Measurements from ENCODE around the gene RYR2.

The RYR2 gene

DNA sequence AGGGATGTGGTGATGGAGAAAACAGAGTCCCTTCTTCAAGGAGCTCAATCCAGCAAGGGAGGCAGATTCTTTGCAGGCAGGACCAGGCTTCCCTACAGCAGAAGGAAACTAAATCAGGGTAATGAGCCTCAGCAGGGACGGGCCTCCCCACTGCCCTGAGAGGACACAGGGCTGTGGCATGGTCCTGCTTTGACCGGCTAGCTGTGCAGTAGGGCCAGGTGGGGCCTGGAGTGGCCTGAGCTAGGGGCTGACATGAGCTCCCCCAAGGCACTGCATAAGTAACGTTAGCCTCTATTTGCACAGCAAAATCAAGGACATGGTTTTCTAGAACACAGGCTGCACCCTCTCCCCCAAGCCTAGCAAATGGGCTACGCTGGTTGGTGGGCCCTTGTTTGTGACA lies 162.9 kb downstream of the RYR2 start:
- no peak for DNase-seq (ENCODE audit: low read depth)

DNA sequence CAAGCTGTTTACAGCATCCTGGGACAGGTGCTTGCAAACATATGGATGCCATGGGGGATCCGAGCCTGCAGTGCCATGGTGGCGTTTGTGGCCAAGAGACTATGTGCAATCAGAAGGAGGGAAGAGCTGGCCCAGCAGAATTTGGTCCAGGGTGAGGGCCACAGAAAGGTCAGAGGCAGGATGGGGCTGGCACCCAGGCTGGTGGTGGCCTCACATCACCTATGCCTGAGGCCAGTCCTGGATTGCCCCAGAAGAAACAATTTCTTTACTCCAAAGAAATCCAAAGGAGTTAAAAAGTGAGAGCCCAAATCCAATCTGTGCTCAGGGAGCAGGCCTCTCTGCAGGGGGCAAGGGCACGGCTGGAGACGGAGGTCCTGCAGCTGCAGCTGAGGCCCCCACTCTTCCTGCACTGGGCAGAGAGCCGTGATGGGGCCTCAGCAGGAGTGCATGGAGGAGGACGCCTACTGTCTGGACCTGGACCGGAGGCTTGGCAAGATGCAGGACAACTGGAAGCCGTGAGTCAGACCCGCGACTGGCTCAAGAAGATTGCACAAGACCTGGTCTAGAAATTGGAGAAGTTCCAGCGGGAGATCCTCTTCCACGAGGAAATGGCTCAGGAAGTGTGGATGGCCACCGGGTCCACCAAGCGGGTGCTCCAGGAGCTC lies 163.5 kb downstream of the RYR2 start:
- DNase-seq (ENCODE audit: low read depth) = no peak

DNA sequence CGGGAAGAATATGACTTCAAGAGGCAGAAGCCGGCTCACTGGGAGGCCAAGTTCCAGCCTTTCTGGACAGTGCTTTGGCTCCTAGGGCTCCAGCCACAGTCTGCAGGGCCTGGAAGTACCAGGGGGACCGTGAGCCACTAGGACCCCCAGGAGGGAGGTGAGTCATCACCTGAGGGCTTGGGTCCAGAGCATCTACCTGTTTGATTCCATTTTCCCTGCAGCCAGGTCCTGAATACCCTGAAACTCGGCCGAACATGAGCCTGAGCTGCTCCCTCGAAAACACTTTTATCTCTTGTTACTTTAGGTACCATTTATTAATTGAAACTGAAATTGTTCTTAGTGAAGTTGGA lies 164.1 kb downstream of the RYR2 start:
- DNase-seq (ENCODE audit: low read depth) = no peak

DNA sequence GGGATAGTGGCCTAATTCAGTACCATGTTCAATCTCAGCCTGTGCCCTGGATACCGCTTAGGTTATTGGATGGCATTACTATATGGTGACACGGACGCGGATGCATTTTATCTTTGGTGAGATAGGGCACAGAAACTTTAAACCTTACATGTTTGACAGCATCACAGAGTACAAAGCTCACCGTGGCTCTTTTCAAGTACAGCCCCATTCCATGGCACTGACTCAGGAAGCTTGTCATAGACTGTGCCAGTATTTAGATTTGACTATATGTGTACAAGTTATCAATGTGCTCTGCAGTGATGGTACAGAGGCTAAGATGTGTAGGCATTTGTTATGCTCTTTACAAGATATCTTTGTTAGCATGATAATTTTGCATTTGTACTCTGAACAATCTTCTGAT lies 169.0 kb downstream of the RYR2 start:
- DNase-seq (ENCODE audit: low read depth) = no peak

DNA sequence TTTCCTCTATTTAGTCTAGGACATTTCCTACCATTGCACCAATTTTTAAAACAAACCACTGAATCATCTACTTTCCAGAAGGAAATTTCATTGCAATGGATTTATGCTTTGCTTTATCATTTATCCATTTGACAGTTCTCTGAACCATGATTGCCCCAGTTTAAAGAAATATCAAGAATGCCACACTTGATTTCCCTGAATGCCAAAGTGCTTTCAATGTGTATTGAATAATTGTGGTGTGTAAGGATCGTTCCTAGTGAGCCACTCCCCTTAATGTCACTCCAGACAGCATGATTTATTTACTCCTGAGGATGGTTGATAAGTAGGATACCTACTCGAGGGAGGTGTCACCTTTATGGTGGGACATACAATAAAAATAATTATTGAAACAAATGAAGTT lies 169.6 kb downstream of the RYR2 start:
- no peak for DNase-seq (ENCODE audit: low read depth)

DNA sequence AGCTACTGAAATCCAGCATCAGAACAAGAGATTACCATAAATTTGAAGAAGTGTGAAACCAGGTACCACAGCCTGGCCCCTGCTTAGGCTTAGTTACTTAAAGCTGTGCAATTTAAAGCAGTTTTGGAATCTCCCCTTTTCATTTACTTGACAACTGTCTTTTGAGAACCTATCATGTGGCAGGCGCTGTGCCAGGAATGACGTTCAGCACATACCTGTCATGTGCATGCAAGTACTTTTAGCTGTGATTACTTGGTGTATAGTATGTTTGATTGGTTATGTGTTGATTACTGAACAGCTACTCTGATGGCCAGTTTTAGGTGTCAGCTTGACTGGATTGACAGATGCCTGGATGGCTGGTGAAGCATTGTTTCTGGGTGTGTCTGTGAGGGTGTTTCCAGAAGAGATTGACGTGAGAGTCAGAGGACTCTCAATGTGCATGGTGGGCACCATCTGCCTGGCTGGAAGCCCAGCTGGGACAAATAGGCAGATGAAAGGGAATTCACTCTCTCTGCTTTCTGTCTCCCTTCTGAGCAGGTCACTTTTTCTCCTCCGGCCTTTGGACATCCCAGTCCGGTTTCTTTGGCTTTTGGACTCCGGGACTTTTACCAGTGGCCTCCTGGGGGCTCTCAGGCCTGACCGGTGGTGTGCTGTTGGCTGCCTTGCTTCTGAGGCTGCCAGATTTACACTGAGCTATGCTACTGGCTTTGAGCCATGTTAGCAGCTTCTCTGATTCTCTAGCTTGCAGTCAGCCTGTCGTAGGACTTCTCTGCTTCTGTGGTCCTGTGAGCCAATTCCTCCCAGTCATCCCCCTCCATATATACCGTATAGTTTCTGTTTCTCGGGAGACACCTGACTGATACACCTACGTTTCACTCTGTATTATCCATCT lies 178.0 kb downstream of the RYR2 start:
- DNase-seq (ENCODE audit: low read depth) = no peak

DNA sequence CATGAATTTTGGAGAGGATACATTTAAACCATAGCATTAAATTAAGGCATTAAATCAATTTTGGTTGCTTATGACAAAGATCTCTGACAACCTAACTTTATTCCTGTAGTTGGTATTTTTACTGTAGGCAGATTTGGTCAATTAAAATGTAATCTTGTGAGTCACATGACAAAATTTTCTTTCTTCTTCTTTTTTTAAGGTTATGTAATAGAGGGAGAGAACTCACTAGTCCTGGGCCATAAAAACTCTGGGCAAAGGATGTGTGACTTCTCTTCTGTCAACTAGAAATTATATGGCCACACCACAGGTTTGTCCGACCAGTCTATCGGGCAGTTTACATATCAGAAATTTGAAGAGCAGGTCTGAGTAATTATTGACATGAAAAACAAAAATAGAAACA lies 181.4 kb downstream of the RYR2 start:
- no peak for DNase-seq (ENCODE audit: low read depth)

DNA sequence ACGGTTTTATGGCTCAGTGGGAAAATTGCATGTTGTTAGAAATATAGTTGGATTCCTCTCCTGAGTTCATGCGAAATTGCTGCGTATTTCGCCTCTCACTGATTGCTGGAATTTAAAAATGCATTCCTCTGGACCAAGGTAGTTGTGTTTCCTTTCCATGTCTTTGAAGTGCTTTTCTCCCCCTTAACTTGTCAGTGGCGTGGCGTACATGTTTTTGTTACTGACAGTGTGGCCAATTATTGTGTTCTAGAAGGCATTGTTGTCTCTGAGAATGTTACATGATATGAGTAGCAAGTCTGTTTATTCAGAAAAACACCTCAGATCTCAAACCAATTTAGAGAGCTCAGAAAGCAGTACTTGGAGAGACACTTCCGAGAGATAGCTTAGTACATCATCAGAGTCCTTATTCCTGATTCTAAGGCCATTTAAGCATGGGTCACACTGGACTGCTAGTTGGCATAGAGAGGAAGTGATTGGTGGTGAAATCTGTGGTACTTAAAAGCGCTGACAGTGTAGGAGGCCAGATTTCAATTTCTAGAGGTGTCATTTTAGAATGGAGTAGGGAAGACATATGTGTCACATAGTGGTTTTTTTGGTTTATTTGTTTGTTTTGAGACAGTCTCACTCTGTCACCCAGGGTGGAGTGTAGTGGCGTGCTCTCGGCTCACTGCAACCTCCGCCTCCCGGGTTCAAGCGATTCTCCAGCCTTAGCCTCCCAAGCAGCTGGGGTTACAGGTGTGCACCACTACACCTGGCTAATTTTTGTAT lies 184.4 kb downstream of the RYR2 start:
- DNase-seq (ENCODE audit: low read depth) = no peak

DNA sequence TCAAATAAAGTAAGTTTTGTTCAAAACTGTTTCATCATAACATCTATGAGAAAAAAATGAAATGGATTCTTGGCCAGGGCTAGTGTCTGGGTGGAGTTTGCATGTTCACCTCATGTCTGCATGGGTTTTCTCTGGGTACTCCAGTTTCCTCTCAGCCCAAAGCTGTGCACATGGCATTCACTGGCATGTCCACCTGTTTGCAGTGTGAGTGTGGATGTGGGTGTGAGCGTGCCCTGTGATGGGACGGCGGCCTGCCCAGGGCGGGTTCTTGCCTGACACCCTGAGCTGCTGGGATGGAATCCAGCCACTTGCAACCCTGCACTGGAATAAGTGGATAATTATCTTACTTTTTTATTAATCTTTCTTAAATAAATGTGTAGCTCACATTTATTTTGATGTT lies 185.5 kb downstream of the RYR2 start:
- no peak for DNase-seq (ENCODE audit: low read depth)

DNA sequence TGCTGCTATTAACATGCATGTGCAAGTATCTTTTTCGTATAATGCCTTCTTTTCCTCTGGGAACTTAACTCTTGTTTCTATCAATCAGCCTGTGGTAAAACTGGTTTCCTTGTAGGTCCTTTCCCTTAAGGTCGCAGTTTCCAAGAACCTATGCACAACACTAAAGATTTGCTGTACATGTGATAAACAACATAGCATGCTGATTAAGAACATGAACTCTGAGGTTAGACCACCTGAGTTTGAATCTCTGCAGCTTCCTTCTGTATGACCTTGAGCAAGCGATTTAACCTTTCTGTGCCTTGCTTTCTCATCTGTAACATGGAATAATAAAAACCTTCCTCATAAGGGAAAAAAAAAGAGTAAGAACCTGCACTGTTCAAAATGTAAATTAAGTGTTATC lies 186.4 kb downstream of the RYR2 start:
- DNase-seq (ENCODE audit: low read depth) = no peak

DNA sequence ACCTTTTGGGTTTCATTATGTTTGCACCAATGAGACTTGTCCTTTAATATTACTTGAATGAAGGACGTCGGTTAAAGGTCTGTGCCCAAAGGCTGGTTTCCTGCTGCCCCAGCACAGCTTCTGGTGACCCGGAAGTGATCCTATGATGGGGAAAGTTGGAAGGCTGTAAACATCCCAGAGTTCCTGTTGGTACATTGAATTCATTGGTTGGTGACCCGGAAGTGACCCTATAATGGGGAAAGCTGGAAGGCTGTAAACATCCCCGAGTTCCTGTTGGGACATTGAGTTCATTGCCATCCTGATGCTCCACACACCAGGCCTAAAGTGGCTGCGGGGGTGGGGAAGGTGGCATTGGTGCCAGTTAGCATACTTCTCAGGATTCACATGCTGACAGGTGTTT lies 187.3 kb downstream of the RYR2 start:
- no peak for DNase-seq (ENCODE audit: low read depth)

DNA sequence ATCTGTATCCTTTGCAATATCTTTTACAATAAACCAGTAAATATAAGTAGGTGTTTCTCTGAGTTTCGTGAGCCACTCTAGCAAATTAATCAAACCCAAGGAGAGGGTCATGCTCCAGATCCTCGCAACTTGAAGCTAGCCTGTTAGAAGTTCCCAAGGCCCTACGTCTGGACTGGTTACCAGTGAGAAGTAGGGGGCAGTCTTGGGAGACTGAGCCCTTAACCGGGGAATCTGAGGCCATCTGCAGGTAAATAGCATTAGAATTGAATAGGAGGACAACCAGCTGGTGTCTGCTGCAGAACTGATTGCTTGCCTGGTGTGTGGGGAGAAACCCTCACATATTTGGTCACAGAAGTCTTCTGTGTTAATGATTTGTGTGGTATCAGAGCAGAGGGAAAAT lies 190.5 kb downstream of the RYR2 start:
- no peak for DNase-seq (ENCODE audit: low read depth)

DNA sequence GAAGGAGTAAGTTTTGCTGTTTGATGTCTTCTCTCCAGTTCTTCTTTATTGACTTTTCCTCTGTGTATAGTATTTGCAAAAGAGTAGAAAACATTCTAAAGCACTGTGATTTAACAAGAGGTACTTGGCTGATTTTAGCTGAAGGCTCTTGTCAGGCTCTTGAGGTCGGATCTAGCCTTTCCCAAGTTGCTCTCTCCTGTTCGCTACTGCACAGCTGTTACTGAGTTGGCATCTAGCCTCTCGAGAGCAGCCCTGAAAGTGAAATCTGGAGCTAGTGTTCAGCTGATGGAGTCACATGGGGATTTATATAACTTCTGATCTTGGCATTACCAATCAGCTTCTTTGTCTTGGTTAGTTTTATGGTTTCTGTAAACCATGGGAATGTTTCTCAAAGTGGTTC lies 193.1 kb downstream of the RYR2 start:
- no peak for DNase-seq (ENCODE audit: low read depth)

DNA sequence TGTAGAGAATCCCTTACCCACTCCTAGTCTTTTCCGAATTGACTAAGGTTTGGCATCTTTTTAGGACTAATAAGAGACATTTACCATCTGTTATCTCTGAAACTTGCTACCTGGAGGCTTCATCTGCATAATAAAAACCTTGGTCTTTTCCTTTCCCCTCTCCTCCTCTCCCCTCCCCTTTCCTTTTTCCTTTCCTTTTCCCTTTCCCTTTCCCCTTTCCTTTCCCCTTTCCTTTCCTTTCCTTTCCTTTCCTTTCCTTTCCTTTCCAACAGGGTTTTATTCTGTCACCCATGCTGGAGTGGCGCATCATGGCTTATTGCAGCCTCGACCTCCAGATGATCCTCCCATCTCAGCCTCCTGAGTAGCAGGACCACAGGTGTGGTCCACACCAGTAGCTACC lies 195.7 kb downstream of the RYR2 start:
- no peak for DNase-seq (ENCODE audit: low read depth)

DNA sequence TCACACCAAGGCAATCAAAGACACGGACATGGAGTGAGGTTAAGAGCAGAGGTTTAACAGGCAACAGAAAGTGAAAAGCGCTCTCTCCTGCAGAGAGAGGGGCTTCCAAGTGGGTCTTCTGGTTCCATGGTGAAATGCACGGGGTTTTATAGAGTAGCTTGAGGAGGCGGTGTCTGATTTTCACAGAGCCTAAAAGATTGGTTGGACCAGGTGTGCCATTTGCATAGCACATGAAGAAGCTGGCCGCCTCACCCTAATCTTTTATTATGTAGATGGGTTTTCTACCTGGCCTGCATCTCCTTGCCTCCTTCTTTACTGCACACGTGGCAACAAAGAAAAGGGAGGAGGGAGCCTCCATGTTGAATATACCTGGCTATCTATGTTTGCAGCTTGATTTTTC lies 197.3 kb downstream of the RYR2 start:
- no peak for DNase-seq (ENCODE audit: low read depth)

DNA sequence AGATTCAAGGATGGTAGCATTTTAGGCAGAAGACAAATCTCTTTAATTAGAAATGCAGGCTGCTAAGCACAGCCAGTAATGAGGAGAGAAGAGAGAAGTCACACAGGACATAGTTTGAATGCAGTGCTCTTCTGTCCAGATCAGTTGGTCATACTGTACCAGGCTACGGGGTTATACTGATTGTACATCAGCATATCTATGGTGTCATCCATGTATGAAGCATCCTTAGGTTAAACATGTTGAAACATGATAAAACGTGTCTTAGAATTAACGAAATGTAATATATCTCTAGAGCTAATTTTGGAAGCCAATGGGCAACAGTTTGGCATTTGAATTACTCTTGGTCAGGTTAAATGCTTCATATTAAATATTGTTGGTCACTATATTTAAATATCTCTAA lies 199.1 kb downstream of the RYR2 start:
- DNase-seq (ENCODE audit: low read depth) = no peak

DNA sequence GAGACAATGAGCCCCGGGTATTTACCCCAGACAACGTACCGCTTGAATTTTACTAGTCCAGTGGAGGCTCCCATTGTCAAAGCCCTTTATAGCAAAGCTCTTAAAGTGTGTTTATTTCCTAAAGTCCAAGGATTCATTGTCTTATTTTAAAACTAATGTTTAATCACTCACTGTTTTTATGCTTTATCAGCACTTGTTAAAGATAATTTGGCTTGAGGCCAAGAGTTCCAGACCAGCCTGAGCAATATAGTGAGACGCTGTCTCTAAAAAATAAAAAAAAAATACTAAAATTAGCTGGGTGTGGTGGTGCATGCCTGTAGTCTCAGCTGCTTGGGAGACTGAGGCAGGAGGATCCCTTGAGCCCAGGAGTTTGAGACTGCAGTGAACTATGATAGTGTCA lies 202.8 kb downstream of the RYR2 start:
- no peak for DNase-seq (ENCODE audit: low read depth)

DNA sequence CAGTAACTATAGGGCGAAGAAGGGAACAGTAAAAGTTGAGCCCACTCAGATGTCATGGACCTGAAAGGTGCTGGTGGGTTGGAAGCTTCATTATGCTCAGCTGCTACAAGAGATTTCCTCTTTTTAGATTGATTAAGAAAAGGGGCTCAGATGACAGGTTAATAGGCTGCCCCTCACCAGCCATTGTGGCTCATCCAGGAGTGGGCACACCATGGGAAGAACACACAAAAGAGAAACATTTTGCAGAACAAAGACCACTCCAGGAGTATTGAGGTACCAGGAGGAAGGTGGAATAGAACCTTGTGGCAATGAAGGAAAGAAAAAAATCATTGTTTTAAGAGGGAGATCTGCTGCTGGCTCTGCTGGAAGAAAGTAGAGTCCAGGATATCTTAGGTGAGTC lies 205.5 kb downstream of the RYR2 start:
- no peak for DNase-seq (ENCODE audit: low read depth)

DNA sequence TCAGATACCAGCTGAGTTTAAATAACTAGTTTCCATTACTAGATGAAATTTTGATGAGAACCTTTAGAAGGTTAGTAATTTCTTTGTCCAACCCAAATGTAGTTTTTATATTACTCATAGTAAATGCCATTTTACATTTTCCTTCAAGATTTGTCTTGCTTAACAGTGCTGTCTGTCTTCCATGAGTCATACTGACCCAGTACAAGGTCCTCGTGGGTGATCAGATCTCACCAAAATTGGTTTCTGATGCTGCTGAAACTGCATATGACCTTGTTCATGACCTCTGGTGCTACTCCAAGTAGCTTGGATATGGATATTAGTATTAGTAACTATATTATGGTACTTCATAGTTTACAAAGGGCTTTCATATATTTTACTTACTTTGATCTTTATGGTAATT lies 207.1 kb downstream of the RYR2 start:
- DNase-seq (ENCODE audit: low read depth) = no peak

DNA sequence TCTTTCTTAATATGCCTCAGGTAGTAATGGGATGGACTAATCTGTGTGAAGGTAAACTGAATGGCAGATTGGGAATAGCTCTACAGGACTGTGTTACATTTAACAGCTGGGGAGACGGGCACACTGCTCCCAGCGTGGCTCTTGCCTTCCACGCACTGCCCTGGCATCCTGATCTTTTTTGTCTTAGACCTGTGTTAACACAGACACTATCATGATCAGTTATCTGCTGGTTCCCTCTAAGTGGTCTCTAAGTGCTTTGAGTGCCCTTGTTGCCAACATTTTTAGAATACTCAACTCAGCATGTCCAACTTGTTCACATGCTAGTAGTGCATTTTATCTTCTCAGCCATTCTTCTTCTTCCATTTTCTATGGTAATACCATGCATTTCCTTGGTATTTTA lies 208.1 kb downstream of the RYR2 start:
- no peak for DNase-seq (ENCODE audit: low read depth)

DNA sequence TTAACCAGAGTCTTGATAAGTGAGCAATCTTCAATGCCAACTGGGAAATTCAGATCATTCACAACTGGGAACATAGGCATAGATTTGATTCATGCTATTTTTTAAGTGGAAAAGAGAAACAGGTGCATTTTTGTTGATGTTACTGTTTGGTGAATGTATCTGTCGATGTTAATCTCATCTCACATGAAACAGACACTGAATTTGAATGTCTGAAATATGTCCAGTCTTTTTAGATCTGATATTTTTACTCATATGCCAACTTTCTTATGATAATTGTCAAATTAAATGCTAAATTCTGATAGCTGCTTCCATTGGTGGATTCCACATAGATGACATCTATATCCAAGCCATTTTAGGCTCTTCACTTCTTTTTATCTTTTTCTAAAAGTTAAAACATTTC lies 213.1 kb downstream of the RYR2 start:
- no peak for DNase-seq (ENCODE audit: low read depth)

DNA sequence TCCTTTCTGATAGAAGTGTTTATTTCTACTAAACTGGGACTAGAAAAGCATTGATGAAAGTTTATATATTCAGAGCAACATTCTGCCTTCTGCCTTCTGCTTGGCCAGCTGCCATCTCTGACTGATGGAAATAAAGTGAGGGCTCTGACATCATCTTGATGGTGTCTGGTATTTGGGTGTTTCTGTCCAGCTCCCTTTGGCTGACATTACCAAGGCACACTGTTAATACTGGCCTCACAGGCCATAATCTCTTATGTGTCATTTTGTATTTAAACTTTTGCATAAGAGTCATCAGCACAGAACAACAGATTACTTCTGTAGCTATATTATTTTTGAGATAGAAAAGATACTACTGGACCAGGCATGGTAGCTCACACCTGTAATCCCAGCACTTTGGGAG lies 216.9 kb downstream of the RYR2 start:
- no peak for DNase-seq (ENCODE audit: low read depth)

DNA sequence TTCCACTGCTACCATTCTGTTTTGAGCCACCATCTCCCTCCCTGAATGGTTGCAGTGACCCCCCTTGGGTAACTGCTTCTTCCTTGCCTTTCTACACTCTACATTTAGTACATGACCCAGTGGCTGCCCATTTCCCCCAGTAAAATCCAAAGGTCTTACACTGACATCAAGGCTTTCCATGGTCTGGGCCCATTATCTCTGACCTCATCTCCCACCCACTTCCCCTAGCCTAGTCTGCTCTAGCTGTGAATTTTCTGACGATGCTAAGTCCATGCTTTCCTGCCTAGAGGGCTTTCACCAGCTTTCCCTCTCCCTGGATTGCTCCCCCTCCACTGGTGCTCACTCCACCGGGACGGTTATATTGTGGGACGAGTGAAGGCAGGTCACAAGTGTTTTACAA lies 219.2 kb downstream of the RYR2 start:
- no peak for DNase-seq (ENCODE audit: low read depth)
